ENCODE results near the gene B3GNT9.

- TF ChIP-seq GATA3 (IDR thresholded peaks at IDR 0.05; ENCODE audit: low read depth, low read length) (no peak), GATA2 (IDR thresholded peaks at IDR 0.05; ENCODE audit: low read depth, low read length) (no peak)
Observed at GRCh38 chr16:67137605-67138004, 13.2 kb downstream of the B3GNT9 start.

All from SH-SY5Y (cell line).